Stimulated activated CD8-positive, alpha-beta memory T cell treated with anti-CD3 and anti-CD28 coated beads, Interleukin-15, amount 100 ng/mL, for 24 hours (primary cell): ENCODE measurements around the gene MYO18B.

ENCODE experiments used
- DNase-seq: peaks from one replicate; pipeline ENCODE4 v3.0.0-alpha.2; 2020; ENCODE audit warnings: low read depth

The MYO18B gene

GRCh38 chr22:25902402-25902801 lies 160.4 kb downstream of the MYO18B start:
- DNase-seq, result no peak

GRCh38 chr22:25903294-25903693 lies 161.3 kb downstream of the MYO18B start:
- no peak for DNase-seq

GRCh38 chr22:25908212-25908611 lies 166.2 kb downstream of the MYO18B start:
- no peak for DNase-seq

DNA sequence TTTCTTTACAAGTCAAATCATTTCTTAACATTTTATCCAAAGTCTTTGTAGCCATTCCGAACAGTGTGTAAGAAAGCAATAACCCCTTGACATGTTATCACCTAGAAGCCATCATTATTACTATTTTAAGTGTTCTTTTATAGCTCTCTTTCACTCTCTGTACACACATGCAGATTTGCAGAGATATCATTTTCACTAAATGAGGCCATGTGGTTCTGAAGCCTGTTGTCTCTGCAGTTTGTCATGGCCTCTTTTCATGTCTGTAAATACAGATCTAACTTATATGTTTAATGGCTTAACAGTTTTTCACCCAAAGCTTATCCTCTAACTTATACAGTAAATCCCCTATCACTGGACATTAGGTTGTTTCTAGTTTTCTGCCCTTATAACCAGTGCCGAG lies 166.8 kb downstream of the MYO18B start:
- no peak for DNase-seq

DNA sequence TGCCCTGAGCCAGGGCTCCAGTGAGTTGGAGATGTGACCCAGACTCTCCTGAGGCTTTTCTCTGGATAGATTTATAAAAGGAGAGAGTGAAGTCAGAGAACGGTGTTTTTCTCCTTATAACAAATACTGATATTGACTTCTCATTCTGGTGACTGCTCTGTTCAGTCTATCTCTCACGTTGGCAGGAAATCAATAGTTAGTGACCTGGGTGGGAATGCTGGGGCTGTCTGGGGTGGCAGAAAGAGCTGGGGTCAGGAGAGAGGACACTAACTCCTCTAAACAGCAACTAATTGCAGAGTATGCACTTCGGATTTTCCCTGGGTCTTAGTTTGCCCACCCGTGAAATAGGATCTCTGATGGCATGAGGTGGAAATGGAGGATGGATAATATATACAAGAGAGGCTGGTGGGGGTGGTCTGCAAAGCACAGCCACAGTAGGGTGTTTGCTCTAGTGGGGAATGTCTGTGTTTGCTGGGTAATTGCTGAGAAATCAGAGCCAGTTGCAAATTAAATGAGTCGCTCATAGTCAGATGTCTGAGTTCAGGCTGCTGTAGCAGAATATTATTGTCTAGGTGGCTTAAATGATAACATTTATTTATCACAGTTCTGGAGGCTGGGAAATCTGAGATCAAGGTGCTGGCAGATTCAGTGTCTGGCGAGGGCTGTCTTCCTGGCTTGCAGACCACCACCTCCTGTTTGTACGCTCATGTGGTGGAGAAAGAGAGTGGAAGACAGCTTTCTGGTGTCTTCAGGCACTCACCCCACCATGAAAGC lies 167.8 kb downstream of the MYO18B start:
- no peak for DNase-seq

GRCh38 chr22:25911243-25911972 lies 169.4 kb downstream of the MYO18B start:
- DNase-seq, result no peak

- no peak for DNase-seq
Observed at GRCh38 chr22:25919452-25919851, 177.5 kb downstream of the MYO18B start.

DNA sequence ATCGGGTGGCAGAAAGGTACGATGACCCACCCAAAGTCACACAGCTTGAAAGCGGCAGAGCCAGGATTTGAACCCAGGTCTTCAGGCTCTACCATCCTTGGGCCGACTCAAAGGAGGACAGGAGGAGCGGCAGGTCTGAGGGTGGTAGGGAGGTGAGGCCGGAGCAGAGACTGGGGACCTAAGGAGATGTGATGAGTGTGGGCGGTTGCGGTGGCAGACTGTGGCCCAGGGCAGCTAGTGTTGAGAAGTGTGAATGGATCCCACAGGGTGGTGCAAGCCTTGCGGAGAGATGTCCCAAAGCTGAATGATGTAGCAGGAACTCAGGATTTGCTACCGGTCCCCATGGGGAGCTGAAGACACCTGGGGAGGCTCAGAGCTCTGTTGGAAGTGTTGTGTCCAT lies 180.2 kb downstream of the MYO18B start:
- no peak for DNase-seq

GRCh38 chr22:25923914-25924313 lies 181.9 kb downstream of the MYO18B start:
- DNase-seq, result no peak

DNA sequence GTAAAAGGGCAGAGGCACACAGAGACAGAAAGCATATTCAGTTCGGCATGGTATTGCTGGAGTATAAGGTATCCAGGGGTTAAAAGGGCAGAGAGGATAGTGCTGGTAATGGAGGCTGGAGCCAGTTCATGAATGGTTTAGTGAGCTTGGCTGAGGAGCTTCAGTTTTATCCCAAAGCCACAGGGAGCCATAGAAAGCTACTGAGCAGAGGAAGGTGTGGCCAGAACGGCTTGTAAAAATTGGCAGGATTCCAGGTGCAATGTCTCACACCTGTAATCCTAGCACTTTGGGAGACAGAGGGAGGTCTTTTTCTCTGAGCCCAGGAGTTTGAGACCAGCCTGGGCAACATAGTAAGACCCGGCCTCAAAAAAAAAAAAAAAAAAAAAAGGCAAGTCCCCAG lies 186.1 kb downstream of the MYO18B start:
- no peak for DNase-seq

DNA sequence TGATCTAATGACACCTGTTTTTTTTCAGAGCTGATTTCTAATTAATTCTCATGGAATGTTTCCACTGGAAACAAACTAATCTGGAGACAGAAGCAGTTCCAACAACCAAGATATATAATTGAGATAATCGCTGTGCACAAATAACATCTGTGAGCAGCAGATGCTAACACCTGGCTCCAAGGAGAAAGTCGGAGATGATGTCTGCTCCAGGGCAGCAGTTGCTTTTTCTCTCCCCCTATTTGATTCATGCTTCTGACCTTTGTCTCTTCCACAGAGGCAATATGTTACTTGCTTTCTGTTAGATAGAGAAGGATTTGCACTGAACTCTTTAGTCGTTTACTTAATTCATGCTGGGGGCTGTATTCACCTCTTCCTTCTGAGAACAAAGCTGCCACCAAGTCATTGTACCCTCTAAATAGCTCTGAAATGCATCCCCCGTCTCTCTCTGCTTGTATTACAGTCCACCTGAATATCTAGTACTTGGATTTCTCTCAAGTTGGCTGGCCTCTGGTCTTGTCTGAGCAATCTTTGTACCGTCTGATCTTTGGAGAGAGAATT lies 187.4 kb downstream of the MYO18B start:
- no peak for DNase-seq

- no peak for DNase-seq
Observed at GRCh38 chr22:25930083-25930482, 188.1 kb downstream of the MYO18B start.

DNA sequence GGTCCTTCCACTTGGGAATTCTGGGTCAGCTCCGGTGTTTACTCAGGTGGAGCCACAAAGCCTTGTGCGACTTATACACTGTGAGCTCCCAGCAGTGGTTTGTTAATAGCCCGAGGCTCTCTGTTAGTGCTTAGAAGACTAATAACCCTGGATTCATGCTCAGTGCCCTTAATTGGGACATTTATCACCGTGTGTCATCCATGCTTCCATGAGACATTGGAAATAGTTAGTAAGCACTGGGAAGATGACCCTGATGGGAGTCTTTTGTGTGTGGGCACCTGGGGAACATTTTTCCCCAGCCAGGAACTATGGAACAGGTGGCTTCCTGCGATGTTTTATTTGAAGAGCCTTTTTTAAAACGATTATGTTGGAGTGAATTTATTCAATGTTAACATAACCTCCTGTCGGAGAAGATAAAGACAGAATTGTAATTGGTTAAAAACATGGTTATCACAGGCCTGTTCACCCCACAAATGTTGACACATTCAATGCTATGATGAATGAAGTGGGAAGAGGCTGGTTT lies 188.9 kb downstream of the MYO18B start:
- no peak for DNase-seq

DNA sequence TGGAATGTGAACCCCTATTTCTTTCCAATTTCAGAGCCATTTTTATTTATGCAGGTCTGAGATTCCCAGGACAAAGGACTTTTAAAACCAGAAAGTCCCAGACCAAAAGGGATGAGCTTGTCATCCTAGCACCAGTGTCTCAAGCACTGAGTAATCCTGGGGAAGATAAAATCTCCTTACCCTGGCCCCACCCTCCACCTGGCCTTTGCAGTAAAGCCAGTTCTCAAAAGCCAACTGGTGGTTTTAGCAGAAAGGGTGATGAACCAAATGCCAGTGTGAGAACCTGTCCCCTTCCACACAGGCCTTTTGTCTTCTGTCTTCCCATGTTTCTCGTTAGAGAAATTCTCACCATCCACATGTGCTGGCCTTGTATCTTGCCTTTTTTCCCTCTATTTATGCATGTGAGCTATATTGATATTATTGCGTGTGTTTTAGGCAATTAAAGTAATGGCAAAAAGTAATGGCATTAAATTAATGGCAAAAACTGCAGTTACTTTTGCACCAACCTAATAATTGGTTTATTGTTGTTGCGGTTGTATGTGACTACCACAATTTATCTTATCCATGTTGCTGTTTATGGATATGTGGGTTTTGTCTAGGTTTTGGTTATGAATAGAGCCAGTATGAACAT lies 191.3 kb downstream of the MYO18B start:
- DNase-seq, result no peak

DNA sequence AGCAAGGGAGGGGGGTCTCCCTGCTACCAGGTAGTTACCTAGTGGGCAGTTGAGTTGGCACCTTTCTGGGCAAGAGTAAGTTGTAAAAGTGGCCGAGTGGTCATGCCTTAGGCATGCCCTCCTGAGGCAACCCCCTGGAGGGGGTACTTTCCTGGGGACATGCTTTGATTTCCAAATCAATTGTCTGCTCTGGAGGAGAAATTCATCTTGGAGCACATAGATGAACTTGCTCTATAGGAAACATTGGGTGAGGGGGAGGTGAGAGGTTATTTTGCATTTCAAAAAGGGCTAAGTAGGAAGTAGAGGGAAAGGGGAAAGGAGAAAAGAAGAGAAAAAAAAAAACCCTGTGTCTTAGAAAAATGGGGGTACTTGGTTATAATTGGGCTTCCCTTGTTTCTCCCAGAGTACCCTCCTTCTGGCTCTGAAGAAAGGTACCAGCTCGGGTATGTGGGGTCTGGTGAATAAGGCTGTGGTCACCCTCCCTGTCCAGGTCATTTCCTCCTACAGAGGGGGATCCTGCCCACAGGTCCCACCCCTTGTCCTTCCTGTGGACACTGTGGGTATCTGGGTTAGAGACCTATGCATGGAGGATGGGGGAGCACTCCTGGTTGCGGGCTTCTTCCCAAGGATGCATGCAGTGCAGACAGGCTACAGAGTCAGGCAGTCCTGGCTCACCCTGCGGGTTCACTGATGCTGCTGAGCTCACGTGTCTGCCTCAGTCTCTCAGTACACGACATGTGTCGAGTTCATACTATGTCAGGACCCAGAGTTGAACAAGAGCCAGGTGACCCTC lies 193.5 kb downstream of the MYO18B start:
- no peak for DNase-seq

GRCh38 chr22:25938151-25938550 lies 196.2 kb downstream of the MYO18B start:
- no peak for DNase-seq

DNA sequence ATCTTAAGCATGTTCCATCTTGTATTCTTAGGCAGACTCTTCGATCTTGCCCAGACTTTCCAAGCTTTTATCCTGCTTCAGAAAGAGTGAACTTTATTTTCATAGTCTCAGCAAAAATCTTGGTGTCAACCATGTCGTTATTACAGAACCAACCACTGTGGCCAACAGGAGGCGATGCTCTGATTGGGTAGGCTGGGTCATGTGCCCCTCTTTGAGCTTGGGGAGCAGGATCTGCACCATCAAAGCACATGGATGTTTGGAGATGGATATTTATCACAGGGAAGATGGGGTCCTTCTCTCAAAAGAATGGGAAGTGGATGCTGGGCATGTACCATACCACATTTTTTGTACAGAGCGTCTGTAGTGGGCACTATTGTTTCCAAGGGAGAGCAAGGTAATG lies 197.4 kb downstream of the MYO18B start:
- no peak for DNase-seq

DNA sequence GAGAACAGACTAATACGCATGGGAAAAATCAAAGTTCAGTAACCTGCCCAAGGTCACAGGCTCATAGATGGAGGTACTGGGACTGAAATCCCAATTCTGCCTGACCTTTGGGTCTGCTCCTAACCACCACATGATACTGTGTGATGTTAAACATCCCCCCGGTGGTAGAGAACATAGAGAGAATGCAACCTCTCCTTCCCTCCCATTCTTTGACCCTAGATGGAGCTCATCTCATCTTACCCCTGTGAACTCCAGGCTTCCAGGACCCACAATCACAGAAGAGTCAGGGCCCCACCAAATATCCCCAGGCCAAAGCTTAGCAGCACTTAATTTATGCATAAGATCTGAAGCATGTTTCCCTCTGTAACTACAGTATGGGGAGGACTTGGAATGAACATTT lies 198.5 kb downstream of the MYO18B start:
- DNase-seq, result no peak

- DNase-seq, result no peak
Observed at GRCh38 chr22:25941365-25941960, 199.5 kb downstream of the MYO18B start.

GRCh38 chr22:25942115-25942855 lies 200.3 kb downstream of the MYO18B start:
- DNase-seq, result no peak
